HK-2 (cell line): ENCODE results near the gene CCDC179.

ENCODE experiments used
- DNase-seq: peaks from one replicate; pipeline ENCODE4 v3.0.0-alpha.2; 2018; ENCODE audit not compliant: unreplicated experiment

The CCDC179 gene

DNA sequence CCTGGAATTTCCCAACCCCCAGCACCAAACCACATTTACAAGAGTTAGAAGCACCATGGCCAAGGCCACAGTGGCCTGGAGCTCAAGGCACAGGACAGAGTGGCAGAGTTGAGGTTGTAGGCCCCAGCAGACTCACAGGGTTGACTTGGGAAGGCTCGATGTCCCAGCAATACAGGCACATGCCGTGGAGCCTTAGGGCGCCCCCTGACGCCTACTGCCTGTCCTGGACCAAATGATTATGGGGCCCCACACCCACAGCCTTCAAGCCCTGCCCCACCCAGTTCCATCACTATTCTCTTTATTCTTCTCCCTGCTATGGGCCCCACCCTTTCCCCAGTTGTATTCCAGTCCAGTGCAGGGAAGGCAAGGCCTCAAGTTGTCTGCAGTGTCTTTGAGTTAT is at the start of gene CCDC179:
CCDC179 (minus strand) TSS at position 234 of the 400 bp plus-strand sequence; CDS start at position 181, 53 bp downstream.
- DNase-seq: no peak

DNA sequence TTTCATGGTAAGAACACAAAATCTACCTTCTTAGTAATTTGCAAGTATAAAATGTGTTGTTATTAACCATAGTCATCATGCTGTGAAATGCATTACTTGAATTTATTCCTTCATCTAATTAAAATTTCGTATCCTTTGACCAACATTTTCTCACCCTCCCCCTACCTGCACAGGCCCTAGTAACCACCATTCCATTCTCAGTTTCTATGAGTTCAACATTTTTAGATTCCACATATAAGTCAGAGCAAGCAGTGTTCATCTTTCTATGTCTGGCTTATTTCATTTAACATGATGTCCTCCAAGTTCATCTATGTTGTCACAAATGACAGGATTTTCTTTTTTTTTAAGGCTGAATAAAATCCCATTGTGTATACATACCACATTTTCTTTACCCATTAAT is 43.5 kb upstream of the CCDC179 start:
- no peak for DNase-seq

DNA sequence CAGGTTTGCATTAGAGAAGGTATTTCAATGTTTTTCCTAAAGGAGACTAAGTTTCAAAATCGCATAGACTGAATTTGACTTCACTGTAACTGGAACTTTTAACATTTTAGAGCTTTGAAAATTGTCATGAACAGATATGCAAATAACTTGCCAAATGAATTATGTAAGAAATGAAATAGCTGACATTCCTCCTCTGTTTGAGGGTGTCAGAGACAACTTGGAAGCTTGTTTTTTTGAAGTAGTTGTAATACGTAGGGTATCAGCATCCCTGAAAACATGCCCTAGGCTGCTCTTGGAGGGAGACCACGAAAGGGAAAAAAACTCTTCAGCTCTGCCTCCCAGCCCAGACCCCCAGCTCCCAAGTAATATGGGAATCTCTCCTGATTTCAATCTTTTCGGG is 41.3 kb upstream of the CCDC179 start:
- DNase-seq: no peak

DNA sequence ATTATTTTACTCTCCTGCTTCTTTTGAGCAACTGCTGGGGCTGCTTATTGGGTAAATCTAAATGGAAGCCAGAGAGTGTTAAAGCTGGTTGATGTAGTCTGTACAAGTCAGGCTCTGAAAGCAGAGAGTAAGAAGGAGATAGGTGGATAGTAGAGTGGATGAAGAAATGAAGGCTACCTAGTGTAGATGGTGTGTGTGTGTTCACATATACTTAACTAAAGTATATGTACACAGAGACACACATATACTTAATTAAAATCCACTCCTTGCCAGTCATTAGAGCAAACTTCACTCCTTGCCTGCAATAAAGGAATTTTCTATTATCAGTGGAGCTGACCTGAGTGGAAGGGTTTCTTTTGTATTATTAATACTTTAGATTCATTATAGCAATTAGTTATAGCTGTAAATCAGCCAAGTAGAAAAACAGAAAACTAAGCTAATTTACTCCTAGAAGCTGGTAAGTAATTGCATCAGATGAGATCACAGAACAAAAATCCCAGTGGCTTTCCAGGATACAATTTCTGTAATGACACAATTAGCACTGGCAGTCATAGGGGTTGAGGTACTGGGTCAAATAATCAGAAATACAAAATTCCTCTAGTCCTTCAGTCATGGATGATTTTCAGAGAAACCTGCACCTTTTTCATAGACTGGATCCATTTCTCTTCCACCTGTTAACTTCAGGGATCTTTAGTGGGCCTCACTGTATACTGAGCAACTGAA is 40.7 kb upstream of the CCDC179 start:
- DNase-seq: no peak

DNA sequence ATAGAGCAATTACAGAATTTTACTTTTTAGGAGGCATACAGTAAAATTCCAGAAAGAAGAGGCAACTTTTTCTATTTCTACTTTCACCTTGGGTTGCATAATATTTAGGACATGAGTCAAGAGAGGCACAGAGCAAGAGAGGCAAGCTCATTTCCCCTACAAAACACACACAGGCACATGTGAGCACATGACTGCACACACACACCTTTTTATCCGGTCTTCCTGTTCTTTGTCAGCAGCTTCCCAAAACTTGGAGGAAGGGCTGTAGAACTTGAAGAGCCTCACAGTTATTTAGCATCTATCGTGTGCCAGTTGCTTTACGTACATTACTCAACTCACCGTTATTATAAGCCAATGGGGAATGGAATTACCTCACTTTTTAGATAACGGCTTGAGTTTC is 37.8 kb upstream of the CCDC179 start:
- DNase-seq: no peak

DNA sequence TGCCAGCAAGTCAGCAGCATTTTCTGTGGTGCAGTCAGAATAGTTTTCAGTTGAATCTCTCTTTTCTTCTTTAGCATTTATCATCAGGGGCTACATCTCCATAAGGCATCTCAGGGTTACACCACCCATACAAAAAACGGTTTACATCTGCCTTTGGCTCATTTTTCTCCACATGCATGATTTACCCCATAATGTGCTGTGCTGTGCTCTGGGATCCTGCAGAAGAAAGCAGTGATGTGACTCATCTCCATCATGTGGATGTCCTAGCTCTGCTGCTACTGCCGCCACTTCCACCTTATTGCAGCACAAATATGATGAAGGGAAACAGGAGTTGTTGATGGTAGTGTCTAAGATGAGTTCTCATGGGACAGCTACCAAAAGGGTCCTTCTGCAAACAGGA is 30.0 kb upstream of the CCDC179 start:
- no peak for DNase-seq

DNA sequence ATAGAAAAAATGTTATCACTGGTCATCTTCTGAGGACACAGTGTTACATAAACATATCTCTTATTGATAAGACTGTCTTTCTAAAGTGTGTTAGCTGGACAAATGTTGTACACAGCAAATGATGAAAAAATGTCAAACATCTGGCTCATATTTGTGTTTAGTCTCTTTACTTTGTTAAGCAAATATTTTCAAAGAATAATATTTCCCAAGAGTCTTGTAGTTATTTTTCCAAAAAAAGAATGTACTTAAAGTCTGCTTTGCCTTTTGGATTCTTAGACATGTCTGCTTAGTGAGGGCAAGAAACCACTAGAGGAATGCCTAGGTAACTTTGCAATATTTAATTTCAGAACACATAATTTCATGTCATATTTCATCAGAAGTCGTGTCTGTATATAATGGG is 23.9 kb upstream of the CCDC179 start:
- no peak for DNase-seq

DNA sequence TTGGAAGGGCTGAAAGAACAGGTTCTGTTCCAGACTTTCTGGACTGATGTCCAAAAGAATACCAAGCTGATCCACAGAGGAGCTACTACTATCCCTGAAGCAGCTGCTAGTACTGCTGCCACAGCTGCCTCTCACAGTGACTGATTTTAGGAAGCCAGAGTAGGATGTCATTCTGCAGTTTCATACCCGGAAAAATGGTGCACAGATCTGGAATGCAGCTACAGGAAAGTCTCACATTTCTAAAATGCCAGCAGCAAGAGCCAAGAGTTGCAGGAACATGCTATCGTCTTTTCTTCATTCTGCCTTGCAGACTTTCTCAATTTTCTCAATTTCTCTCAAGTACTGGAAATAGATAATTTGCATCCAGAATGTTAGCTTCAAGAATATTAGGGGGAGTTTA is 19.4 kb upstream of the CCDC179 start:
- no peak for DNase-seq

DNA sequence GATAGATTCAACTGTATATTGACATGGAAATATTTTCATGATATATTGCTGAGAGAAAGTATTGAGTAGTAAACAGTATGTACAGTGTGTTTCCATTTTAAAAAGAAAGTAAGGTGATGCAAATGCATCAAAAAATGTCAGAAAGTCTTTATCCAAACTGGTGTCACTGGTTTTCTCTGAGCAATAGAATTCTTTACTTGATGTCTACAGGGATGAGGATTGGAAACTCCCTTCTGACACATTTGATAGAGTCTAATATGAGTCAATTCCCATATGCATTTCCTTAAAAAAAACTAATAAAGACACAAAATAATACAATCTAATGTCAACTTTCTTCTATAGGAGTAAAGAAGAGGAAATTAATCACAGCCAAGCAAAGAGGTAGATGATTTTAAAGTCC is 18.3 kb upstream of the CCDC179 start:
- DNase-seq: no peak

DNA sequence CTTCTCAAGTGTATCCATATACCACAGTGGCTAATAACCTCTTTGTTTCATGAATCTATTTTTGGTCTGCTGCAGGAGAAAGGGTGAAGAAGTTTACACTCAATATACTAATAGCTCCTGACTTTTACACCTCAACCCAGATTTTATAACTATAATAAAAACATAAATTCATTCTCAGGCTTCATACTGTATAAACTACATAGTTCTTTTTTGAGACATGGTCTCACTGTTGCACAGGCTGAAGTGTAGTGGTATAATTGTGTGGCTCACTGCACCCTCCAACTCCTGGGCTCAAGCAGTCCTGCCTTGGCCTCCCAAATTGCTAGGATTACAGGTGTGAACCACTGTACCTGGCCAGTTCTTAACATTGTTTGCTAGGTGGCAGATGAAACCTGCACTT is 17.8 kb upstream of the CCDC179 start:
- DNase-seq: no peak

DNA sequence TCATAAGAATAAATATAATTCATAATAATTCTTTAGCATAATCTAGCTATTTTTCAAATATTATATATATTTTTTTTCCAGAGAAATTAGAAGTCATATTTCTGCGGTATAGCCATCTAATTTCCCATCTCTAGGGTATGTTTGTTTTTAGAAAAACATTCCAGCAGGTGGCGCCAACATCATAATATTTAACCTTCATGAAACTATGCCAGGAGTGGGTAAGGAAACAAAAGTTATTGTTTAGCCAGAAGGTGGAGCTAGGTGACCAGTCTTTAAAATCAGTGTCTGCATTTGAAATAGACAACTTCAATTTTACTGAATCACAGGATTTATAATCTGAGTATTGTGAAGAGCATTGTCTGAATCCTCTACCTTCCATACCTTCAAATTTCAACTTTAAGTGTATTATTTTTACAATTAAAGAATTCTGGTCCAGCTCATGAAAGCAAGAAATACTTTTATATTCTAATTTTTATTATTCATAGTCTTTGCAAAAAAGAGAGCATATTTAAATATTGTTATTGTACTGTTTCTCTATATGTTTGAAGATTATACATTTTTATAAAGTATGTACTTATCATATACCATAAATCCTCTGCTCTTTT is 15.7 kb upstream of the CCDC179 start:
- DNase-seq: peak; percentile 34

DNA sequence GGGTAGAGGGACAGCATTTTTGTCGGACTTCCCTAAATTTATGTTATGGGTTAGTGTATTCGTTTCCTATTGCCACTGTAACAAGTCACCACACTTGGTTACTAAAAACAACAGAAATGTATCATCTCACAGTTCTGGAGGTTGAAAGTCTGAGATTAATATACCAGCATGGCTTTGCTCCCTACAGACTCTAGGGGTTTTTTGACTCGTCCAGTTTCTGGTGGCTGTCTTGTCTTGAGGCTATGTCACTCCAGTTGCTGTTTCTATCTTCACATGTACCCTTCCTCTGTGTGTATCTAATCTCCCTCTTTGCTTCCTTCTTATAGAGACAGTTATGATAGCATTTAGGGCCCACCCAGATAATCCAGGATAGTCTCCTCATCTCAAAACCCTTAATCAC is 9.1 kb upstream of the CCDC179 start:
- DNase-seq: no peak

DNA sequence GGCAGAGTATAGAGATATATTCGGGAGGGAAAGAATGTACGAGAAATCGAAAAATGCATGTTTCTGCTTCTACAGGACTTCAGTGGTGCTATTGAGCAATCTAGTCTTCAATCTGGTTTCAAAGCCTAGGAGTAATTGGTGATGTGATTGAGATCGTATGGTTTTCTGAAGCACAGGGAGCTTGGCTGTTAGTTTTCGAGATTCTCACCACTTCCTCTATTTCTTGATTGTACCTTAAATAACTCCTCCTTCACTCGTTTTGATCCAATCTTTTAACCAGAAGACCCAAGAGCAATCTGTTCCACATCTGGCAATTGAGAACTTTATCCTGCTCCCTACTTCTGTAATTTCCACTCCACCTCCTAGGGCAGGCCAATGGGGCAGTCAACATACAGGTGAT is 518 bp downstream of the CCDC179 start:
- no peak for DNase-seq

DNA sequence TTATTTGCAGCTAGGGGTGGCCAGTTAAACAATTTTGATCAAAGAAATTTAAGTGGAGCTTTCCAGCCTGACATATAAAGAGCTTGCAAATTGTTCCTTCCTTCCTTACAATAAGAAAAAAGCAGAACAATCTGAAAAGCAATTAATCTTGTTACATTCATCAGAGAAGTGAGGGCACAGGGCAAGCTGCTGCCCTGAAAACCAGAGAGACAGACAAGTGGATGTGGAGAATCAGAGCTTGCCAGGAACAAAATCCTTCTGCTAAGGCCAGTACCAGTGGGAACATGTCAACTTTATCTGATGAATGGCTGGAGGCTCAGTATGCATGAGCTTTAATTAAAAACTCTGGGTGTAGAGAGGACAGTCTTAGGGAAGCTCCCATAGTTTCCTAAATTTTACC is 8.8 kb downstream of the CCDC179 start:
- DNase-seq: no peak

DNA sequence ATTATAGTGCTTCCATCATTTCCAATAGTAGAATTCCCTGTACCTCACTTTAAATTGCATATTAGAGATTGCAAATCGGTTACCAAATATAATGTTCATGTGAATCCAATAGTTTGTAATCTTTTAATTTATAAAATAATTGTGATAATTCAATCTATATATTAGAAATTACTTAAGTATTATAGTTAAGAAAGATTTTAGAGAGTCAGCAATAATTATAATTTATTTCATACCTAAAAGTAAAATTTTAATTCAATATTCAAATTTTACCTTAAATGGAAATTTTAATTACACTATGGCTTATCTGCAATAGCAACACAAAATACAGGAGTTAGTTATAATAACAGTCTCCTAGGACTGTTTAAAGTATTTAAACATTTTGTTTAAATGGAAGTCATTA is 13.5 kb downstream of the CCDC179 start:
- no peak for DNase-seq

DNA sequence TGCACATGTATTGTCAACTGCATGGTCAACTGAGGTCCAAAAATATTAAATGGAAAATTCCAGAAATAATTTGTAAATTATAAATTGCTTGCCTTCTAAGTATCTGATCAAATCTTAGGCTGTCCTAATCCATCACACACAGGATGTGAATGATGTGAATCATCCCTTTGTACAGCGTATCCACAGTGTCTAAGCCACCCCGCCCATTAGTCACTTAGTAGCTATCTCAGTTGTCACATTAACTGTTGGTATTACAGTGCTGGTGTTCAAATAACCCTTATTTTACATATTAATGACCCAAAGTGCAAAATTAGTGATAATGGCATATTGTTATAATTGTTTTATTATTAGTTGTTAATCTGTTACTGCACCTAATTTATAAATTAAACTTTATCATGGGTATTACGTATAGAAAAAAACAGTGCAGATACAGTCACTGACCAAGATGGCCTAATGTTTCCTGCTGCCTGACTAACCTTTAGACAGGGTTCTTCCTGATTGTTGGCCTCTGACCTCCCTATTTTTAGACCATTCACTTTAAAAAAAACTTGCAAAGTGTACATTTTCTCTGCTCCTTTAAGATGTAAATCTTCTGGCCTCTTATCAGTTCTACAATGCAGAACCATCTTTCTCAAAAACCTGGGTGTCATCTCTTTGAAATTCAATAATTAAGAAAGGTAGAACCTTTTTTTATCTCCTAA is 27.8 kb downstream of the CCDC179 start:
- no peak for DNase-seq

DNA sequence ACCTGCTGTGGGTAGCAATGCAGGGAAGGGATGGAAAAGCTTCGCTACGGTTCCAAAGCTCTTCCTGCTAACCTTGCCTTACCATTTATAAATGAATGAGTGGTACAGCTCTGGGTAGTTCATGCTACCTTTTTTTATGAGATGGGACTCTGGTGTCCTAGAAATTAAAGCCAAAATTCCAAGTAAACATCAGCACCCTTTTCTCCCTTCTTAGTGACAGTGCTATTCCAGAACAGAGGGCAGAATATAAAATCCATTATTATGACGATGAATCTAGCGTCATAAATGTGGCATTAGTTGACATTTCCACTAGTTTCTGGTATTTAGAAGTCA is 30.2 kb downstream of the CCDC179 start:
- DNase-seq: no peak

DNA sequence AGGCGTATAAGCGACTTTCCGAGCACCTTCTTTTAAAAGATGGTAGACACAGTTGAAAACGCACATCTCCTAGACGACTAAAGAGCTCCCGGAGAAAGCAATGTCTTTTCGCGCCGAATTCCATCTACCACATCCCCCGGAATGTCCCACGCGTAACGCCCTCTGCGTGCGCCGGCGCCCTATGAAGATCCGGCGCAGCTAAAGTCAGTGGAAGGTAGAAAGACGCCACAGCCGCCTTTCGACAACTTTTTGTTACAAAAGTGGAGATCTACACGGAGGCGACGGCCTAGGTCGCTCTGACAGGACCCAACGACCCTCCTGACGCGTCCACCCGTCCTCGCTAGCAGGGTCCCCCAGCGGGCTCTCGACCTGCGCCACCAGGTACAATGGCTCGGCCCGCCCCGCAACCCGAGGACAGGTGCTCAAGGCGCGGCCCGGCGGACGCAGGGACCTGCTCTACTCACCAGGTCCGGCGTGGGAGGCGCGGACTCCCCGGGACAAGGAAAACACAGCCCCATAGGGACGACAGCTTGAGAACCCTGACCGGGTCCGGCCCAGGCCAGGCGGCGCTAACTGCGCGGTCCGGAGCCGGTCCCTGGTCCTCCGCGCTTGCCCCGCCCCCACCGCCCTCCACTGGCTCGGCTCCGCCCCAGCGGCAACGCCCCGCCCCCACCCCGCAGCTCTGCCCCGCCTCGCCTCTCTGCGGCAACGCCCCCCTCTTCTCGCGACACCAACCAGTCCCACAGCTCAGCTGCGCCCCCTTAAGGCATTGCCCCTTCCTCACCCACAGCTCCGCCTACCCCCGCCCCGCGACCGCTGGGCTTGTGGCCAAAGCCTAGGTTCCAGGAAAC is 30.8 kb downstream of the CCDC179 start, which contains the start of gene SVIP:
SVIP (minus strand) TSS at position 571 of the 851 bp plus-strand sequence; CDS start at position 518, 53 bp downstream.
- DNase-seq: peak; percentile 92

DNA sequence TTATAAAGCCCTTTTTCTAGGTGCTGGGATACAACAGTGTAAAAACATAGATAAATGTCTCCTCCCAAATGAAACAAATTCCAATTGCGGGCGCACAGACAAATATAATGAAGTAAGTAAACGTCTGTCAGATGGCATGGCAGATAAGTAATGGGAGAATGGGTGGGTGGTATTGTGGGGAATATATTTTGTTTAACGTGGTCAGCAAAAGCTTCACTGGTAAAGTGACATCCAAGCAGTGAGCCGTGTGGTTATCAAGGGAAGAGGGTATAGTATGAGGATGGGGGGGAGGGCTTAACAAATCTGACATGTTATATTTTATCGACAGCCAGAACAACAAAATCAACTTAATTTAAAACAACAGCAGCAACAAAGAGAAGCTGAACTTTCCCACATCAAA is 31.9 kb downstream of the CCDC179 start:
- no peak for DNase-seq

DNA sequence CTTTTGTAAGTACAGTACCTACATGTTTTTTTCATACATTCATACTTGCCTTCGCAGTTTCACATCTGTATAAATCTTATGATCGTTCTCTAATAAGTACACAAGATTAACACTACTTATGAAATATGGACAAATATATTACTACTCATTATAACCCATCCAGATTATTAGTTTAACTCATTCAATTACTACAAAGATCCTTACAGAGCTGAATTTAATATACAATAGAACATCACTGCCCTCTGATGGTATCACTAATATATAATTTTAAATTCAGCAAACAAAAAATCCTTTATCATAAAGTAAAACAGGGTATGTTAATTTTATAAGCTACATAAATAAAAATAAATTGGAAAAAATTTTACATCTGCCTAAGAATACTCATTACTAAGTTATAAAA is 38.1 kb downstream of the CCDC179 start:
- no peak for DNase-seq

DNA sequence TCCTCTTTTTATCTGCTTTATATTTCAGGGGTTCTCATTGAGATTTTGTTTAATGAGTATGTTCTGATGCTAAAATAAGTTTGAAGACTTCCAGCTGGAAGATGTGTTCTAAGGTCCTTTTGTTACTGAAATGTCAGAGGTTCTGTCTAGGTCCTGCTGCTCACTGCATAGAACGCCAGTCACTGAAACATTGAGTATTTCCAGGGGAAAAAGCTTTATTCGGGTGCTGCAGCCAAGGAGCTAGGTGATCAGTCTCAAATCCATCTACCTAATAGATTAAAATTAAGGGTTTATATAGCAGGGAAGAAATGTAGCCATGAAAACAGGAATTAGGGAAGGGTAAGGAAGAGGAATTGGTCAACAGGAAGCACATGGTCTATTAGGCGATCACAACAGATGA is 50.4 kb downstream of the CCDC179 start:
- DNase-seq: no peak

DNA sequence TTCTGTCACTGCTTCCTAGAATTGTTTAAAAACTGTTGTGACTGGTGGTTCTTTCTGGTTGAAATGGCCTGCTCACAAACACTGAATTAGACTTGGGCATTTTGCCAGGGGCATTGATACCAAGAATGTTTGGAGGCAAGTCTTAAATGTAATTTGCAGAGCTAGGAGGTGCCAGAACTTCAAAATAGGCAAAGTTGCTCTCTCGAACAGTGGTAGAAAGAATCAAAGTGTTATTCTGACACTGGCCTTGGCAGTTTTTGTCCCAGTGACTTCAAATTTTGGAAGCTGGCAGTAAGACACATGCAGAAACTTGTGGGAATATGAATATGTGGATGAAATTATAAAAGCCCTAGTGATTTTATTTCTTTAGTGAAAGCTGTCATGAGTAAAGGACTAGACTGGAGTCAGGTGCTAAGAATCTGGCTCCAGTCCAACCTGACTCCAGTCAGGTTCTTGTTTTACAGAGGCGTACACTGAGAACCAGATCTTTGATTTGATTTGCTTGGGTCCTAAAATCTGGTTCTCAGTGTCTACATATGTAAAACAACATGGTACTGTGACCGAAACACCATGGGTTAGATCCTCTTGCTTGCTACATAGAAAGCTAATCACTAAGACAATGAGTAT is 51.6 kb downstream of the CCDC179 start:
- no peak for DNase-seq
